ENCODE results near the gene LGR6.
A peak's percentile ranks its signal among the peaks of the same experiment; 100 is the strongest.

Gene LGR6

DNA sequence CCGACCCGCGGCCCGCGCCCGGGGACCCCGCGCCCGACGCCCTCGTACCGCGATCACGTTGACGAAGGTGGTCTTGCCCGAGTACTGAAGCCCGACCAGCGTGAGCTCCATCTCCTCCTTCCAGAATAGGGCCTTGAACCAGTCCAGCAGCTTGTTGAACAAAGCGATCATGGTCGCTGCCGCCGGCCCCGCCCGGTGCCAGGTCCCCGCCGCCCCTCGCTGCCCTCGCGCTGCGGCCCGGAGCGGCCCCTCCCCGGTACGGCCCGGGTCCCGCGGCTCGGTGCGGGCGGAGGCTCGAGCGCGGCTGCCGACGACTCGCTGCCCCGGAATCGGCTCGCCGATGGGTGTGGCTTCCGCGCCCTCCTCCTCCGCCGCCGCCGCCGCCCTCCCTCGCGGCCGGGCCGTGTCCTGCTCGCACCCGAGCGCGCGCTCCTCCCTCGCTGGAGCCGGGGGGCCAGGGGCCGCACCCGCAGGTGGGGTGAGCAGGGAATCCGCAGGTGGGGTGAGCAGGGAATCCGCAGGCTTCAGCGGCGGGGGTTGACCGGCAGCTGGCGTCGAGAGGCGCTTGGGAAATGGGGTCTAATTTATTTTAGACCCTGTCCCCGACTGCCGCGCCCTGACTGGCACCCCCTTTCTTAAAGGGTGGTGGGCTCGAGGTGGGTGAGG is 49.1 kb upstream of the LGR6 start, which contains the start of gene ARL8A (continued):
- TF ChIP-seq BCL11A (tag by site-specific recombination; IDR thresholded peaks at IDR 0.05; ENCODE audit: low read depth) (no peak), ZNF701 (tag by site-specific recombination; IDR thresholded peaks at IDR 0.05) (no peak), ZEB2 (tag by site-specific recombination; IDR thresholded peaks at IDR 0.05) (no peak), SCRT1 (tag by site-specific recombination; IDR thresholded peaks at IDR 0.05; ENCODE audit: borderline replicate concordance) (0 out of 2 replicates have a peak, but pooled peaks have one; percentile 32), ZNF830 (tag by site-specific recombination; IDR thresholded peaks at IDR 0.05; ENCODE audit: low read depth) (no peak), ZBTB20 (tag by site-specific recombination; IDR thresholded peaks at IDR 0.05) (peak; percentile 74), REPIN1 (tag by site-specific recombination; IDR thresholded peaks at IDR 0.05; ENCODE audit: low read depth) (no peak), ZNF175 (tag by site-specific recombination; IDR thresholded peaks at IDR 0.05) (no peak), ZNF791 (tag by site-specific recombination; IDR thresholded peaks at IDR 0.05) (no peak), SP2 (tag by site-specific recombination; IDR thresholded peaks at IDR 0.05) (no peak), ZNF768 (tag by site-specific recombination; IDR thresholded peaks at IDR 0.05) (no peak), ZNF37A (tag by site-specific recombination; IDR thresholded peaks at IDR 0.05) (no peak), ZNF433 (tag by site-specific recombination; IDR thresholded peaks at IDR 0.05; ENCODE audit: low read depth) (no peak), ZSCAN16 (tag by site-specific recombination; IDR thresholded peaks at IDR 0.05) (no peak), ZNF391 (tag by site-specific recombination; IDR thresholded peaks at IDR 0.05; ENCODE audit: borderline replicate concordance, low read depth) (no peak), ZNF561 (tag by site-specific recombination; IDR thresholded peaks at IDR 0.05; ENCODE audit: borderline replicate concordance) (no peak), ZNF10 (tag by site-specific recombination; IDR thresholded peaks at IDR 0.05) (no peak), ZSCAN23 (tag by site-specific recombination; IDR thresholded peaks at IDR 0.05) (no peak), ZFHX2 (tag by site-specific recombination; conservative IDR thresholded peaks at IDR 0.05) (0 out of 2 replicates have a peak, but pooled peaks have one; percentile 11), ZNF146 (tag by site-specific recombination; IDR thresholded peaks at IDR 0.05) (no peak), GLIS2 (tag by site-specific recombination; IDR thresholded peaks at IDR 0.05) (peak; percentile 67), ZNF707 (tag by site-specific recombination; IDR thresholded peaks at IDR 0.05) (no peak), ZNF138 (tag by site-specific recombination; IDR thresholded peaks at IDR 0.05; ENCODE audit: borderline replicate concordance) (no peak), ZNF202 (tag by site-specific recombination; IDR thresholded peaks at IDR 0.05; ENCODE audit: borderline replicate concordance) (no peak)
- TF ChIP-seq, protein P1, sequence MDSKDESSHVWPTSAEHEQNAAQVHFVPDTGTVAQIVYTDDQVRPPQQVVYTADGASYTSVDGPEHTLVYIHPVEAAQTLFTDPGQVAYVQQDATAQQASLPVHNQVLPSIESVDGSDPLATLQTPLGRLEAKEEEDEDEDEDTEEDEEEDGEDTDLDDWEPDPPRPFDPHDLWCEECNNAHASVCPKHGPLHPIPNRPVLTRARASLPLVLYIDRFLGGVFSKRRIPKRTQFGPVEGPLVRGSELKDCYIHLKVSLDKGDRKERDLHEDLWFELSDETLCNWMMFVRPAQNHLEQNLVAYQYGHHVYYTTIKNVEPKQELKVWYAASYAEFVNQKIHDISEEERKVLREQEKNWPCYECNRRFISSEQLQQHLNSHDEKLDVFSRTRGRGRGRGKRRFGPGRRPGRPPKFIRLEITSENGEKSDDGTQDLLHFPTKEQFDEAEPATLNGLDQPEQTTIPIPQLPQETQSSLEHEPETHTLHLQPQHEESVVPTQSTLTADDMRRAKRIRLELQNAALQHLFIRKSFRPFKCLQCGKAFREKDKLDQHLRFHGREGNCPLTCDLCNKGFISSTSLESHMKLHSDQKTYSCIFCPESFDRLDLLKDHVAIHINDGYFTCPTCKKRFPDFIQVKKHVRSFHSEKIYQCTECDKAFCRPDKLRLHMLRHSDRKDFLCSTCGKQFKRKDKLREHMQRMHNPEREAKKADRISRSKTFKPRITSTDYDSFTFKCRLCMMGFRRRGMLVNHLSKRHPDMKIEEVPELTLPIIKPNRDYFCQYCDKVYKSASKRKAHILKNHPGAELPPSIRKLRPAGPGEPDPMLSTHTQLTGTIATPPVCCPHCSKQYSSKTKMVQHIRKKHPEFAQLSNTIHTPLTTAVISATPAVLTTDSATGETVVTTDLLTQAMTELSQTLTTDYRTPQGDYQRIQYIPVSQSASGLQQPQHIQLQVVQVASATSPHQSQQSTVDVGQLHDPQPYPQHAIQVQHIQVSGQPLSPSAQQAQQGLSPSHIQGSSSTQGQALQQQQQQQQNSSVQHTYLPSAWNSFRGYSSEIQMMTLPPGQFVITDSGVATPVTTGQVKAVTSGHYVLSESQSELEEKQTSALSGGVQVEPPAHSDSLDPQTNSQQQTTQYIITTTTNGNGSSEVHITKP (tag by site-specific recombination; IDR thresholded peaks at IDR 0.05), result peak; percentile 88
- TF ChIP-seq, protein P2, sequence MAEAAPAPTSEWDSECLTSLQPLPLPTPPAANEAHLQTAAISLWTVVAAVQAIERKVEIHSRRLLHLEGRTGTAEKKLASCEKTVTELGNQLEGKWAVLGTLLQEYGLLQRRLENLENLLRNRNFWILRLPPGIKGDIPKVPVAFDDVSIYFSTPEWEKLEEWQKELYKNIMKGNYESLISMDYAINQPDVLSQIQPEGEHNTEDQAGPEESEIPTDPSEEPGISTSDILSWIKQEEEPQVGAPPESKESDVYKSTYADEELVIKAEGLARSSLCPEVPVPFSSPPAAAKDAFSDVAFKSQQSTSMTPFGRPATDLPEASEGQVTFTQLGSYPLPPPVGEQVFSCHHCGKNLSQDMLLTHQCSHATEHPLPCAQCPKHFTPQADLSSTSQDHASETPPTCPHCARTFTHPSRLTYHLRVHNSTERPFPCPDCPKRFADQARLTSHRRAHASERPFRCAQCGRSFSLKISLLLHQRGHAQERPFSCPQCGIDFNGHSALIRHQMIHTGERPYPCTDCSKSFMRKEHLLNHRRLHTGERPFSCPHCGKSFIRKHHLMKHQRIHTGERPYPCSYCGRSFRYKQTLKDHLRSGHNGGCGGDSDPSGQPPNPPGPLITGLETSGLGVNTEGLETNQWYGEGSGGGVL (tag by site-specific recombination; IDR thresholded peaks at IDR 0.05), result no peak
- TF ChIP-seq, protein P3, sequence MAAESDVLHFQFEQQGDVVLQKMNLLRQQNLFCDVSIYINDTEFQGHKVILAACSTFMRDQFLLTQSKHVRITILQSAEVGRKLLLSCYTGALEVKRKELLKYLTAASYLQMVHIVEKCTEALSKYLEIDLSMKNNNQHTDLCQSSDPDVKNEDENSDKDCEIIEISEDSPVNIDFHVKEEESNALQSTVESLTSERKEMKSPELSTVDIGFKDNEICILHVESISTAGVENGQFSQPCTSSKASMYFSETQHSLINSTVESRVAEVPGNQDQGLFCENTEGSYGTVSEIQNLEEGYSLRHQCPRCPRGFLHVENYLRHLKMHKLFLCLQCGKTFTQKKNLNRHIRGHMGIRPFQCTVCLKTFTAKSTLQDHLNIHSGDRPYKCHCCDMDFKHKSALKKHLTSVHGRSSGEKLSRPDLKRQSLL (tag by site-specific recombination; IDR thresholded peaks at IDR 0.05), result no peak; the same call in 1 of the 2 replicates
- TF ChIP-seq, protein P4, sequence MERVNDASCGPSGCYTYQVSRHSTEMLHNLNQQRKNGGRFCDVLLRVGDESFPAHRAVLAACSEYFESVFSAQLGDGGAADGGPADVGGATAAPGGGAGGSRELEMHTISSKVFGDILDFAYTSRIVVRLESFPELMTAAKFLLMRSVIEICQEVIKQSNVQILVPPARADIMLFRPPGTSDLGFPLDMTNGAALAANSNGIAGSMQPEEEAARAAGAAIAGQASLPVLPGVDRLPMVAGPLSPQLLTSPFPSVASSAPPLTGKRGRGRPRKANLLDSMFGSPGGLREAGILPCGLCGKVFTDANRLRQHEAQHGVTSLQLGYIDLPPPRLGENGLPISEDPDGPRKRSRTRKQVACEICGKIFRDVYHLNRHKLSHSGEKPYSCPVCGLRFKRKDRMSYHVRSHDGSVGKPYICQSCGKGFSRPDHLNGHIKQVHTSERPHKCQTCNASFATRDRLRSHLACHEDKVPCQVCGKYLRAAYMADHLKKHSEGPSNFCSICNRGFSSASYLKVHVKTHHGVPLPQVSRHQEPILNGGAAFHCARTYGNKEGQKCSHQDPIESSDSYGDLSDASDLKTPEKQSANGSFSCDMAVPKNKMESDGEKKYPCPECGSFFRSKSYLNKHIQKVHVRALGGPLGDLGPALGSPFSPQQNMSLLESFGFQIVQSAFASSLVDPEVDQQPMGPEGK (tag by site-specific recombination; IDR thresholded peaks at IDR 0.05), result peak; percentile 70
- TF ChIP-seq, protein P5, sequence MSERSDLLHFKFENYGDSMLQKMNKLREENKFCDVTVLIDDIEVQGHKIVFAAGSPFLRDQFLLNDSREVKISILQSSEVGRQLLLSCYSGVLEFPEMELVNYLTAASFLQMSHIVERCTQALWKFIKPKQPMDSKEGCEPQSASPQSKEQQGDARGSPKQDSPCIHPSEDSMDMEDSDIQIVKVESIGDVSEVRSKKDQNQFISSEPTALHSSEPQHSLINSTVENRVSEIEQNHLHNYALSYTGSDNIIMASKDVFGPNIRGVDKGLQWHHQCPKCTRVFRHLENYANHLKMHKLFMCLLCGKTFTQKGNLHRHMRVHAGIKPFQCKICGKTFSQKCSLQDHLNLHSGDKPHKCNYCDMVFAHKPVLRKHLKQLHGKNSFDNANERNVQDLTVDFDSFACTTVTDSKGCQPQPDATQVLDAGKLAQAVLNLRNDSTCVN (tag by site-specific recombination; optimal IDR thresholded peaks at IDR 0.05), result peak; percentile 48
- TF ChIP-seq, protein P6, sequence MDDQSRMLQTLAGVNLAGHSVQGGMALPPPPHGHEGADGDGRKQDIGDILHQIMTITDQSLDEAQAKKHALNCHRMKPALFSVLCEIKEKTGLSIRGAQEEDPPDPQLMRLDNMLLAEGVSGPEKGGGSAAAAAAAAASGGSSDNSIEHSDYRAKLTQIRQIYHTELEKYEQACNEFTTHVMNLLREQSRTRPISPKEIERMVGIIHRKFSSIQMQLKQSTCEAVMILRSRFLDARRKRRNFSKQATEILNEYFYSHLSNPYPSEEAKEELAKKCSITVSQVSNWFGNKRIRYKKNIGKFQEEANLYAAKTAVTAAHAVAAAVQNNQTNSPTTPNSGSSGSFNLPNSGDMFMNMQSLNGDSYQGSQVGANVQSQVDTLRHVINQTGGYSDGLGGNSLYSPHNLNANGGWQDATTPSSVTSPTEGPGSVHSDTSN (CRISPR knock-in tag; IDR thresholded peaks at IDR 0.05), result no peak
